HFFc6 (cell line): Measurements from ENCODE around the gene ADAMTS20. TPM values are rescaled to one million over a fixed set of nuclear protein-coding genes. Genes with fewer than 3 reads are reported as not detected.

Experiments used
- DNase-seq: peaks from one replicate; pipeline ENCODE4 v3.0.0-alpha.2; 2018
- H3K27ac Mint-ChIP-seq: 2 replicates; pipeline ENCODE4 v1.8.0; 2020; ENCODE audit warnings: mild to moderate bottlenecking, mixed read lengths
- H3K27me3 Mint-ChIP-seq: 2 replicates; pipeline ENCODE4 v1.8.0; 2021; ENCODE audit warnings: mild to moderate bottlenecking, moderate library complexity, mixed read lengths; ENCODE audit not compliant: insufficient read depth
- H3K36me3 Mint-ChIP-seq: 2 replicates; pipeline ENCODE4 v1.8.0; 2021; ENCODE audit warnings: low read depth, mixed read lengths
- H3K4me1 Mint-ChIP-seq: 2 replicates; pipeline ENCODE4 v1.8.0; 2020; ENCODE audit warnings: low read depth, mixed read lengths
- H3K4me3 Mint-ChIP-seq: 2 replicates; pipeline ENCODE4 v1.8.0; 2020; ENCODE audit warnings: mild to moderate bottlenecking, moderate library complexity, mixed read lengths
- H3K9me3 Mint-ChIP-seq: 2 replicates; pipeline ENCODE4 v1.8.0; 2020; ENCODE audit warnings: mild to moderate bottlenecking, mixed read lengths
- CTCF ChIP-seq: fragments of 200-600 bp; sonication (generic); IDR thresholded peaks from 2 replicates; pipeline ENCODE4 v1.5.0; 2021; ENCODE audit warnings: antibody characterized with exemption, mild to moderate bottlenecking
- total RNA-seq, 6 experiments: library from RNA; stranded (reverse); fragmentation: NEBNext Ultra II Directional; extraction: Animal tissue kit (Norgen Biotek cat#: 25700); gene quantifications; 2 replicates in 1 of 6; 3 replicates in 5 of 6; pipeline ENCODE4 v1.2.3, GENCODE V29; 2021

The ADAMTS20 gene
- total RNA-seq, 6 experiments from 2014 or later, result not detected

- H3K9me3 Mint-ChIP-seq, result no peaks in the 10 kb centered on the region; the same call in 1 of the 2 replicates
Observed at GRCh38 chr12:43585676-43586075, 33.7 kb upstream of the ADAMTS20 start.

GRCh38 chr12:43580601-43581000 is 28.6 kb upstream of the ADAMTS20 start:
- TF ChIP-seq CTCF, result no peak
- H3K9me3 Mint-ChIP-seq, result peaks cover 2% of the 10 kb centered on the region
- no peaks in the 10 kb centered on the region for H3K36me3 Mint-ChIP-seq
- DNase-seq, result no peak
- no peak overlapping the region for H3K27ac Mint-ChIP-seq
- H3K27me3 Mint-ChIP-seq, result no peaks in the 10 kb centered on the region; the same call in 1 of the 2 replicates
- no peak overlapping the region for H3K4me3 Mint-ChIP-seq
- H3K4me1 Mint-ChIP-seq, result no peaks in the 10 kb centered on the region

More at GRCh38 chr12:43585676-43586075, 33.7 kb upstream of the ADAMTS20 start:
- TF ChIP-seq CTCF, result no peak
- H3K27me3 Mint-ChIP-seq, result no peaks in the 10 kb centered on the region
- no peak overlapping the region for H3K27ac Mint-ChIP-seq
- no peaks in the 10 kb centered on the region for H3K4me1 Mint-ChIP-seq
- DNase-seq, result no peak
- no peak overlapping the region for H3K4me3 Mint-ChIP-seq
- H3K36me3 Mint-ChIP-seq, result no peaks in the 10 kb centered on the region

- no peak for TF ChIP-seq CTCF
- no peak for DNase-seq
- Mint-ChIP-seq H3K27ac (no peak overlapping the region), H3K36me3 (no peaks in the 10 kb centered on the region), H3K27me3 (no peaks in the 10 kb centered on the region; the same call in 1 of the 2 replicates), H3K4me1 (no peaks in the 10 kb centered on the region), H3K9me3 (peaks cover 9% of the 10 kb centered on the region), H3K4me3 (no peak overlapping the region)
Observed at GRCh38 chr12:43579206-43579605, 27.2 kb upstream of the ADAMTS20 start.

- Mint-ChIP-seq H3K36me3 (no peaks in the 10 kb centered on the region), H3K9me3 (peaks cover 13% of the 10 kb centered on the region), H3K27me3 (no peaks in the 10 kb centered on the region; the same call in 1 of the 2 replicates), H3K4me3 (no peak overlapping the region), H3K27ac (no peak overlapping the region), H3K4me1 (no peaks in the 10 kb centered on the region)
- no peak for DNase-seq
- no peak for TF ChIP-seq CTCF
Observed at GRCh38 chr12:43578782-43579181, 26.8 kb upstream of the ADAMTS20 start.

- no peaks in the 10 kb centered on the region for H3K4me1 Mint-ChIP-seq
- H3K4me3 Mint-ChIP-seq, result no peak overlapping the region
- peaks cover 26% of the 10 kb centered on the region for H3K9me3 Mint-ChIP-seq
- no peaks in the 10 kb centered on the region; the same call in 1 of the 2 replicates for H3K27me3 Mint-ChIP-seq
- DNase-seq, result no peak
- no peak overlapping the region for H3K27ac Mint-ChIP-seq
- H3K36me3 Mint-ChIP-seq, result no peaks in the 10 kb centered on the region
- no peak for TF ChIP-seq CTCF
Observed at GRCh38 chr12:43577381-43577780, 25.4 kb upstream of the ADAMTS20 start.

GRCh38 chr12:43576162-43576561 is 24.2 kb upstream of the ADAMTS20 start:
- Mint-ChIP-seq H3K36me3 (no peaks in the 10 kb centered on the region), H3K4me1 (no peaks in the 10 kb centered on the region), H3K9me3 (peaks cover 35% of the 10 kb centered on the region), H3K27ac (no peak overlapping the region), H3K27me3 (no peaks in the 10 kb centered on the region; the same call in 1 of the 2 replicates), H3K4me3 (no peak overlapping the region)
- DNase-seq, result no peak
- TF ChIP-seq CTCF, result no peak
